ENCODE data around the gene HIVEP1.

DNA sequence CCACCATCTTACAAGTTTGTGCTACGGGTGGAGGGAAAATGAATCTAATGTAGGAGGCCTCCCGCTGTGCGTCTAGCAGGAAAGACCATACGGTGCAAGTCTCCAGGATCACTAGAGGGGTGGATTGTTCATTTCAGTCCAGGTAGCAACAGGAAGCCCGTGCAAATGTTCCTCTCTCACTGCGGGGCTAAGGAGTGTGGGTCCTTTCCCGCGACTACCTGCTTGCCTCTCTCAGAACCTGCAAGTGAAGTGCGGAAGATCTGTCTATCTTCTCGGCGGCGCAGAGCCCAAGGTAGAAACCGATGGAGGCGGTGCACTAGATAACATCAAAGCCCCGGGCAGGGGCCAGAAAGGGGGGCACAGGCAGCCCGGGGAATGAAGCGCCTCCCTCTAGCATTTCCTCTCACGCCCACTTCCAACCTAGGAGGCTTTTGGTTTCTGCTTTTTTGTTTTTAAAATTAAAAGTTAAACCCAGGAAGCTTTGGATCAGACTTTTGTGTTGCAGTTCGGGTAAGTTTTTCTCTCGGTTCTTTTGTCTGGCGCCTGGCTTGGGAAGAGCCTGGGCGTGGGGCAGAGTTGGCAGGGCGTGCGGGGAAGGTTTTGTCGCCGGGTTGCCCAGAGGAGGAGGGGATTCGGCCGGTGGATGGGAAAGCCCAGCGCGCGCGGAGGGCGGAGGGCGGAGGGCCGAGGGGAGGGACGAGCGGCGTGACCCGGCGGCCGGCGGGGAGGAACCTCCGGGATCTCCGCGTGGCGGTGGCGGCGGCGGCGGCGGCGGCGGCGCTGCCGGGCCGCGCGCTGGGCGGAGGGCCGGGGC lies 3.5 kb upstream of the HIVEP1 start:
- TF ChIP-seq, protein P1, sequence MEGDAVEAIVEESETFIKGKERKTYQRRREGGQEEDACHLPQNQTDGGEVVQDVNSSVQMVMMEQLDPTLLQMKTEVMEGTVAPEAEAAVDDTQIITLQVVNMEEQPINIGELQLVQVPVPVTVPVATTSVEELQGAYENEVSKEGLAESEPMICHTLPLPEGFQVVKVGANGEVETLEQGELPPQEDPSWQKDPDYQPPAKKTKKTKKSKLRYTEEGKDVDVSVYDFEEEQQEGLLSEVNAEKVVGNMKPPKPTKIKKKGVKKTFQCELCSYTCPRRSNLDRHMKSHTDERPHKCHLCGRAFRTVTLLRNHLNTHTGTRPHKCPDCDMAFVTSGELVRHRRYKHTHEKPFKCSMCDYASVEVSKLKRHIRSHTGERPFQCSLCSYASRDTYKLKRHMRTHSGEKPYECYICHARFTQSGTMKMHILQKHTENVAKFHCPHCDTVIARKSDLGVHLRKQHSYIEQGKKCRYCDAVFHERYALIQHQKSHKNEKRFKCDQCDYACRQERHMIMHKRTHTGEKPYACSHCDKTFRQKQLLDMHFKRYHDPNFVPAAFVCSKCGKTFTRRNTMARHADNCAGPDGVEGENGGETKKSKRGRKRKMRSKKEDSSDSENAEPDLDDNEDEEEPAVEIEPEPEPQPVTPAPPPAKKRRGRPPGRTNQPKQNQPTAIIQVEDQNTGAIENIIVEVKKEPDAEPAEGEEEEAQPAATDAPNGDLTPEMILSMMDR (IDR thresholded peaks at IDR 0.05), result no peak
- peak in 2 of 4 donors; percentile 46 to 59 for TF ChIP-seq POLR2A (IDR thresholded peaks at IDR 0.05)
- peak; percentile 65 to 74 for TF ChIP-seq POLR2AphosphoS5 (IDR thresholded peaks at IDR 0.05)
- no peak for TF ChIP-seq EP300 (IDR thresholded peaks at IDR 0.05)

Measured in upper lobe of left lung (tissue), 4 donors.